GM23248 (cell line): Measurements from ENCODE around the gene TMEM184B. TPM values are rescaled to one million over a fixed set of nuclear protein-coding genes. Genes with fewer than 3 reads are reported as not detected.

Experiments
- DNase-seq: peaks from one replicate; pipeline ENCODE4 v3.0.0-alpha.2; 2015
- H2AFZ ChIP-seq: fragments of 200-600 bp; sonication (generic); 2 replicates; pipeline ENCODE4 v1.6.1; 2016; ENCODE audit warnings: antibody characterized with exemption
- H3F3A ChIP-seq: fragments of 200-600 bp; sonication (generic); 2 replicates; pipeline ENCODE4 v1.6.1; 2016; ENCODE audit warnings: mild to moderate bottlenecking, antibody characterized with exemption, mixed run types; ENCODE audit not compliant: insufficient read depth
- H3K27ac ChIP-seq: fragments of 200-600 bp; sonication (generic); 2 replicates; pipeline ENCODE4 v1.5.1; 2016; ENCODE audit warnings: mild to moderate bottlenecking
- H3K27me3 ChIP-seq: fragments of 200-600 bp; sonication (generic); replicated peaks from 2 replicates; pipeline ENCODE4 v1.6.1; 2016; ENCODE audit warnings: mild to moderate bottlenecking; ENCODE audit not compliant: insufficient read depth
- H3K36me3 ChIP-seq: fragments of 200-600 bp; sonication (generic); 2 replicates; pipeline ENCODE4 v1.6.1; 2016; ENCODE audit warnings: low read depth, mild to moderate bottlenecking
- H3K4me1 ChIP-seq: fragments of 200-600 bp; sonication (generic); 2 replicates; pipeline ENCODE4 v1.6.1; 2016; ENCODE audit warnings: mild to moderate bottlenecking; ENCODE audit not compliant: insufficient read depth
- H3K4me2 ChIP-seq: fragments of 200-600 bp; sonication (generic); one replicate; pipeline ENCODE4 v1.6.1; 2016; ENCODE audit warnings: mild to moderate bottlenecking; ENCODE audit not compliant: unreplicated experiment
- H3K4me3 ChIP-seq: fragments of 200-600 bp; sonication (generic); 2 replicates; pipeline ENCODE4 v1.5.1; 2016; ENCODE audit warnings: mild to moderate bottlenecking
- H3K79me2 ChIP-seq: fragments of 200-600 bp; sonication (generic); 2 replicates; pipeline ENCODE4 v1.6.1; 2016; ENCODE audit warnings: mild to moderate bottlenecking; ENCODE audit not compliant: insufficient read depth
- H3K9ac ChIP-seq: fragments of 200-600 bp; sonication (generic); 2 replicates; pipeline ENCODE4 v1.6.1; 2016; ENCODE audit warnings: mild to moderate bottlenecking
- H3K9me2 ChIP-seq: fragments of 200-600 bp; sonication (generic); 2 replicates; pipeline ENCODE4 v1.6.1; 2016; ENCODE audit warnings: mixed run types, mild to moderate bottlenecking, moderate library complexity; ENCODE audit not compliant: insufficient read depth
- H3K9me3 ChIP-seq: fragments of 200-600 bp; sonication (generic); one replicate; pipeline ENCODE4 v1.6.1; 2017; ENCODE audit warnings: low read depth
- H4K20me1 ChIP-seq: fragments of 200-600 bp; sonication (generic); 2 replicates; pipeline ENCODE4 v1.6.0; 2016; ENCODE audit not compliant: insufficient read depth
- EZH2 ChIP-seq: fragments of 200-600 bp; sonication (generic); IDR thresholded peaks from 2 replicates; pipeline ENCODE4 v1.6.1; 2018; ENCODE audit warnings: antibody characterized with exemption, mild to moderate bottlenecking; ENCODE audit not compliant: insufficient read depth, poor library complexity, severe bottlenecking
- EZH2phosphoT487 ChIP-seq: fragments of 200-600 bp; sonication (generic); IDR thresholded peaks from 2 replicates; pipeline ENCODE4 v1.6.1; 2018; ENCODE audit warnings: antibody characterized with exemption, moderate library complexity, mild to moderate bottlenecking, low read depth; ENCODE audit not compliant: insufficient read depth
- WGBS, 2 experiments: methylation state at CpG; one replicate each; pipeline ENCODE4 v1.1.6; 2015 to 2017; ENCODE audit warnings: low lambda C conversion rate in 2 of 2, low coverage in 1 of 2; ENCODE audit errors: missing lambda C conversion rate in 2 of 2; 5-methylcytosine and 5-hydroxymethylcytosine counted together
- in situ Hi-C: fragments of 300-500 bp; cut with MboI; formaldehyde crosslinking; loops from 2 replicates; pipeline ENCODE4 v1.15.0; 2020
- polyA plus RNA-seq: library from polyadenylated mRNA; unstranded; fragments of >200 nt; fragmentation: Nextera tagmentation; extraction: Ambion mirVana; gene quantifications from 2 replicates; pipeline ENCODE4 v1.2.1, GENCODE V29; 2016
- total RNA-seq: library from RNA; depleted of rRNA; stranded (reverse); fragments of >200 nt; shearing (Covaris generic); gene quantifications from 2 replicates; pipeline ENCODE4 v1.2.3, GENCODE V29; 2014

The TMEM184B gene
- total and polyA plus RNA-seq, 2 experiments from 2014 or later = 83.7 to 91.0 TPM

DNA sequence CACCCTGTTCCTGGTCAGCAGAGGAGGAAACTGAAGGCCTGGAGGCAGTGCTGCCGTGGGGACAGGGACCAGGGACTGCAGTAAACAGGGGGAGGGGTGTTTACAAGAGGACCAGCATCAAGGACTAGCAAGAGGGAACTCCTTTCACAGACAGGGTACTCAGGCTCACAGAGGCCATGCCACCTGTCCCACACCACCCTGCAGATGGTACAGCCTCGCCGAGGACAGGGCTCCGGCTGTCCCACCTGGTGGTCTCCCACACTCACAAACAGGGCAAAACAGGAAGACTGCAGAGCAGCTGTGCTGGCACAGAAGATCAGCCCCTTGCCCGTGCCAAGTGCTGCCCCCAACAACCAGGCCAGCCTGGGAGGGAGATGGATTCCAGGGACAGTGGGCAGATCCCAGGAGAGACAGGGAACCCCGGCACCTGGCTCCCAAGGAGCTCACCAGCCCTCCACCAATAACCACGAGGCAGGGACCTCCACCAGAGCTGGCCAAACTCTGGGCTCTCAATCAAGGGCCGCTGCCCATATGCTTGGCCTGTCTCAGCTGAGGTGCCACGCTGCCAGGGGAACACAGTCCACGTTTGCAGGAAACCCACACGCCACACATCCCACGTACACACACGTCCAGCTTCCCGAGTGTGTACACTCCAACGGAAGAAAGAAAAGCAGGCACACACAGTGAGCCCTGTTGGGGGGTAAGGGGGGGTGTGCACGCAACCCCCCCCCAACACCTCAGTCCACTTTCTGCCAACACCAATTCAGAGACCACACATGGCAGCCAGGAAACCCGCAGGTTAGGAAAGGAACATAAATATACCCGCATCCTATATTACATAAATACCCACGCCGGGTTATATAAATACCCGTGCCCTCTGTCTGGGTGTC is 42.4 kb upstream of the TMEM184B start:
- no peak for TF ChIP-seq EZH2
- TF ChIP-seq EZH2phosphoT487 = no peak
- H3K27ac ChIP-seq = peak overlapping the region; percentile 96
- peaks cover 14% of the 10 kb centered on the region; the same call in 1 of the 2 replicates for H3K36me3 ChIP-seq
- peak overlapping the region; percentile 97 for H3K4me2 ChIP-seq
- in situ Hi-C loops = no loop called here
- peaks cover 62% of the 10 kb centered on the region for H3F3A ChIP-seq
- no peaks in the 10 kb centered on the region for H3K9me2 ChIP-seq
- no peaks in the 10 kb centered on the region for H3K27me3 ChIP-seq
- H4K20me1 ChIP-seq = peaks cover 6% of the 10 kb centered on the region
- 1 to 2% methylated on average over 20 to 21 of the region's 21 CpGs for WGBS, 2 experiments
- H3K9ac ChIP-seq = peak overlapping the region; percentile 99
- no peak overlapping the region for H2AFZ ChIP-seq
- peaks cover 66% of the 10 kb centered on the region for H3K79me2 ChIP-seq
- peak overlapping the region; percentile 100 for H3K4me3 ChIP-seq
- peak; percentile 61 for DNase-seq
- peaks cover 58% of the 10 kb centered on the region for H3K4me1 ChIP-seq
- H3K9me3 ChIP-seq = no peaks in the 10 kb centered on the region

DNA sequence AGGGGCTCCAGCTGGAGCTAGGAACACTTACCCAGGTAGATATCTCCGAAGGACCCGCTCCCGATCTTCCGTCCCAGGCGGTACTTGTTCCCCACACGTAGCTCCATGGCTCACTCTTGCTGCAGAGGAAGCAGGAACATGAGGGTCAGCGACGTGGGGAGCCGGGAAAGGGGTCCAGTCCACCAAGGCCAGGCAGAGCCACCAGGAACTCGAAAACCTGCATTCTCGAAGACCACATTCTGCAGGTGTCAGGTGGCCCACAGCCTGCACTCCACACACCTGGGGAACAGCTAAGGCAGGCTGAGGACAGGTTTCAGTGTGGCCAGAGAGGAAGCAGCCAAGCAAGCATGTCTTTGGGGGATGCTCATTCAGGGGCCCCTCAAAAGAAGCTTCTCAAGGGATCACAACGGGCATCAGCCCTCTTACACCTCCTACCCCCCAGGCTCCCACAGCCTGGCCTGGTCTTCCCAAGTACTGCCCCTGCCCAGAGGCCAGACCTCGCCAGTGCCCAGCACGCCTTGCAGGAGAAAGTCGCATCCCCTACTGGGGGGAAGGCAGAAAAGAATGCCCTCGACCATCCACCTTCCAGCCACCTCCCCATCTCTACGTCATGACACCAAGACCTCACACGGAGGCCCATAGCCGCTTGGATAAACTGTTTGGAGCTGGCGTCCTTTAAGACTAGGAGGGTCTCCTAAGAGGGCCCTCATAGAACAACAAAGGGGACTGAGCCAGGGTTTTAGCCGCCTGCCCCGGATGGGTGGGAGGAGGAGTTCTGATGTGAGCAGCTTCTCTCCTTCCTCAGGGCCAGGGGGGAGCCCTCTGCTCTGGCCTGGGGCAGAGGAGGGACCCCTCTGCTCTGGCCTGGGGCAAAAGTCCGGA is 41.5 kb upstream of the TMEM184B start:
- H3F3A ChIP-seq = peaks cover 71% of the 10 kb centered on the region
- 26 to 27% methylated on average over 23 of the region's 23 CpGs for WGBS, 2 experiments
- H3K27me3 ChIP-seq = no peaks in the 10 kb centered on the region
- in situ Hi-C loops = no loop called here
- TF ChIP-seq EZH2 = no peak
- no peak for TF ChIP-seq EZH2phosphoT487
- peak overlapping the region; percentile 96 for H3K27ac ChIP-seq
- H3K4me1 ChIP-seq = peaks cover 66% of the 10 kb centered on the region
- H2AFZ ChIP-seq = no peak overlapping the region
- peak overlapping the region; percentile 100 for H3K4me3 ChIP-seq
- H3K9me2 ChIP-seq = no peaks in the 10 kb centered on the region
- H3K79me2 ChIP-seq = peaks cover 75% of the 10 kb centered on the region
- H3K9me3 ChIP-seq = no peaks in the 10 kb centered on the region
- peak; percentile 51 for DNase-seq
- peak overlapping the region; percentile 99 for H3K9ac ChIP-seq
- H3K36me3 ChIP-seq = peaks cover 14% of the 10 kb centered on the region; the same call in 1 of the 2 replicates
- H3K4me2 ChIP-seq = peak overlapping the region; percentile 97
- peaks cover 7% of the 10 kb centered on the region for H4K20me1 ChIP-seq

DNA sequence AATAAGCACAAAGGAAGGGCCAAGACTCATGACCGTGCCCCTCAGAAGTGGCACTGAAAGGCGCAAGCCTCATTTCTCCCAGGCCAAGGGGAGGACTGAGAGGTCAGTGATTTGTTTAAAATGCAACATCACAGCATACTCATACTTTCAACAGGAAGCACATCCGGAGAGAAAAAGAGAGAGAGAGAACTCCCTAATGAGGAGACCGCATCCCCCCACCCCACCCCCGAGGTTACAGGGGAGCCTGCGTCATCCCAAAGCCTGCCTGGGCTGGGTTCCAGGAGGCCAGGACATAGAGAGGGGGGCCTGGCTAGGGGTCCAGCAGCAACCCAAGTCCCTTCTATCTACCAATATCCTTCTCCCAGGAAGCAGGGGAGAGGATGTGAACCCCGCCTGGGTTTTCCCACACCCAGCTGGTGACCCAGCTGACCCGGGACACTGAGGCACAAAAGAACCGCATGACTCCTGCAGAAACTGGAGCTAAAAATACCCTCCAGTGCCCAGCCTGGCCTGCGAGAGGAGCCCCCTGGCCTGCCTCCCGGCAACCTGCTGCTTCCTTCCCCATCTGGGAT is 40.7 kb upstream of the TMEM184B start:
- Histone ChIP-seq H3K4me2 (peak overlapping the region; percentile 97), H3K4me3 (peak overlapping the region; percentile 100), H4K20me1 (peaks cover 7% of the 10 kb centered on the region), H3K36me3 (peaks cover 14% of the 10 kb centered on the region; the same call in 1 of the 2 replicates), H3K9me3 (no peaks in the 10 kb centered on the region), H3K27ac (peak overlapping the region; percentile 96), H3K79me2 (peaks cover 83% of the 10 kb centered on the region), H3F3A (peaks cover 66% of the 10 kb centered on the region), H3K9ac (peak overlapping the region; percentile 99), H3K4me1 (peaks cover 59% of the 10 kb centered on the region), H2AFZ (no peak overlapping the region), H3K27me3 (no peaks in the 10 kb centered on the region), H3K9me2 (no peaks in the 10 kb centered on the region)
- peak; percentile 84 for DNase-seq
- TF ChIP-seq EZH2phosphoT487 (0 out of 2 replicates have a peak, but pooled peaks have one; percentile 28), EZH2 (no peak)
- in situ Hi-C loops = no loop called here
- 3 to 5% methylated on average over 10 to 11 of the region's 11 CpGs for WGBS, 2 experiments
